GM18861 (cell line): ENCODE measurements around the gene ZNF143.
A peak's percentile ranks its signal among the peaks of the same experiment; 100 is the strongest.

ENCODE experiments used
- ATAC-seq: cut with Tn5 transposase; IDR thresholded peaks from one replicate; pipeline ENCODE4 v1.9.1; 2021; ENCODE audit not compliant: unreplicated experiment

Gene ZNF143

GRCh38 chr11:9573775-9574621 lies 113.2 kb downstream of the ZNF143 start:
- peak; percentile 2 for ATAC-seq

- no peak for ATAC-seq
Measured at GRCh38 chr11:9574622-9575259, 113.9 kb downstream of the ZNF143 start.

GRCh38 chr11:9575260-9576240 lies 114.7 kb downstream of the ZNF143 start:
- ATAC-seq = no peak

GRCh38 chr11:9576701-9577381 lies 116.0 kb downstream of the ZNF143 start:
- no peak for ATAC-seq

- no peak for ATAC-seq
Measured at GRCh38 chr11:9577556-9577955, 116.7 kb downstream of the ZNF143 start.
